CD4-positive, alpha-beta T cell treated with Interleukin-6 at 100 ng/mL for 8 hours (primary cell): Measurements from ENCODE around the gene SARDH.
"Not testable (repeated sequence)": the region's sequence is repeated elsewhere in the genome, so short reads cannot be mapped to it uniquely, and the experiment has no call there.

ENCODE experiments used
- DNase-seq: peaks from one replicate; pipeline ENCODE4 v3.0.0-alpha.2; 2020; ENCODE audit warnings: mixed read lengths, low spot score

SARDH gene

DNA sequence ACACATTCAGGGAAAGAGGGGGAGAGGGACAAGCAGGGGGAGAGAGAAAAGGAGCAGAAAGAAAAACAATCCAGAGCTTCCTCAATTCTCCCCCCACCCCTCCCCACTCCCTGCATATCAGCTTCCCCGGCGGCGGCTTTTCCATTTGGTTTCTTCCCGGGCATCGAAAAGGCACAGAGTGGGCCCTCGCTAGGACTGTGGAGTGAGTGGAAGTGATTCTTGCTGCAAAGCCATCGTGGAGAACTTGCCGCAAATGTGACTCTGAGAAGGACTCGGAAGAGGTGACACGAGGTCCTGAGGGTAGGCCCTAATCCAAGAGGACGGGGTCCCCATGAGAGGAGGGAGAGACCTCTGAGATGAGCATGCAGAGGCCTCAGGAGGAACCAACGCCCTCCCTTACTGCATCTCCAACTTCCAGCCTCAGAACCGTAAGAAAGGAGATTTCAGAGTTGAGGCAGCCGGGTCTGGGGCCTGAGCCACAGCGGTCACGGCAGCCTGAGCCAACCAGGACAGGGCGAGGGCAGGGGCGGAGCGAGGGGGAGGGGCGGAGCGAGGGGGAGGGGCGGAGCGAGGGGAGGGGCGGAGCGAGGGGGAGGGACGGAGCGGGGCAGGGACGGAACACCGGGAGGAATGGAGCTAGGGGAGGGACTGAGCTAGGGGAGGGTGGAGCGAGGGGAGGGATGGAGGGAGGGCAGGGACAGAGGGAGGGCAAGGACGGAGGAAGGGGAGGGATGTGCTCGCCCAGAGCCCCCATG is 21.2 kb upstream of the SARDH start:
- no peak for DNase-seq

DNA sequence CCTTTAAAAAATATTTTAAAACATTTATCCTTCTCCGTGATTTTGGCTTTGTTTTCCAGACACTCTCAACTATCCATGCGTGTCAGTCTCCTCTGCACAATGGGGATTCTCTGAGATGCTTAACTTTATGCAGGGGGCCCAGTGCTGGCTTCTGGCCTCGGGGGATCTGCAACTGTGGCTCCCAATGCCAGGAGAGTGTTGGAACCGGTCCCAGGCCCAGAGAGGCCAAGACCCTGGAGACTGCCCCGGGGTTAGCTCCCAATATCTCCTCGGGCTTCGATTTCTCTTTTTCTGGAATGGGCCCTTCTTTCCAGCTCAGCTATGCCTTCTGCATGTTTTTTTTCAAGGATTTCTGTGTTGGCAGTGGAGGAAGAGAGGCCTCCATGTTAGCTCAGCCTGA is 20.1 kb upstream of the SARDH start:
- no peak for DNase-seq

DNA sequence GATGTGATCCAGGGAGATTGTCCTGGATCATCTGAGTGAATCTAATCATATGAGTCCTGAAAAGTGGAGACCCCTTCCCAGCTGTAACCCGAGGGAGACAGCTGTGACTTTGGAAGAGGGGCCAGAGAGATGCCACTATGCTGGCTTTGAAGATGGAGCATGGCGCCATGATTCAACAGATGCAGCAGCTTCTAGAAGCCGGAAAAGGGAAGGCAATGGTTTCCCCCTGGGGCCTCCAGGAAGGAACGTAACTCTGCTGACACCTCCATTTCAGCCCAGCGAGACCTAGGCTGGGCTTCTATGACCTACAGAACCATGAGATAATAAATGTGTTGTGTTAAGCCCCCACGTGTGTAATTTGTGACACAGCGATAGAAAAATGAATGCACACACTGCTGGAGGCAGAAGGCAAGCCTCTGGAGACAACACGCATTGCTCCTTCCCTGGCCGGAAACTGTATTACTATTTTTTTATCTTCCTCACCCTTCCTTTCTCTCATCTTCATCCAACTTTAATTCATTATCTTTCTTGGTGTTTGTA is 16.6 kb upstream of the SARDH start:
- no peak for DNase-seq

GRCh38 chr9:133754187-133754586 is 16.0 kb upstream of the SARDH start:
- no peak for DNase-seq

DNA sequence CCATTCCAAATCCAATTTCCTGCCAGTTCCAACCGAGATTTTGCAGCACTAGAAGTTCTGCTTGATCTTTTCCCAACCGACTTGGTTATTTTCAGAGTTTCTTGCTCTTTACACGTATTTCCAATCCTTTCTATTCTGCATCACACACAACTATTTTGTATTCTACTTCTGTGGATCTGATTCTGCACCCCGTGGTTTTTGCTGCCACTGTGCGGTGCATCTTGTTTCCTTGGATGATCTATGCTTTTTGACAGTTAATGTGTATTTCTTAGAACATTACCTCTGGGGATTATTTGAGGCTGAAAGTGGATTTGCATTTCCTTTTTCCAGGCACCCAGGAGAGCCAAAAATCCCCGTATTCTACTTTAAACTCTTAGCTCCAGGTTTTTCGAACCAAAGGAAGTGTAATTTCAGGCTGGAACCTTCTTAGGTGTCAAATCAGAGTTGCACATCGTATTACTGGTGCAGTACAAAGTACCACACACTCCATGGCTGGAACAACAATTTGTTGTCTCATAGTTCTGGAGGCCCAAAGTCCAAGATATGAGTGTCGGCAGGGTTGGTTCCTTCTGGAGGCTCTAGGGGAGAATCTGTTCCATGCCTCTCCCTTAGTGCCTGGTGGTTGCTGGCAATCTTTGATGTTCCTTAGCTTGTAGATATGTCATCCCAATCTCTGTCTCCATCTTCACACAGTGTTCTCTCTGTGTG is 14.7 kb upstream of the SARDH start:
- DNase-seq = no peak

DNA sequence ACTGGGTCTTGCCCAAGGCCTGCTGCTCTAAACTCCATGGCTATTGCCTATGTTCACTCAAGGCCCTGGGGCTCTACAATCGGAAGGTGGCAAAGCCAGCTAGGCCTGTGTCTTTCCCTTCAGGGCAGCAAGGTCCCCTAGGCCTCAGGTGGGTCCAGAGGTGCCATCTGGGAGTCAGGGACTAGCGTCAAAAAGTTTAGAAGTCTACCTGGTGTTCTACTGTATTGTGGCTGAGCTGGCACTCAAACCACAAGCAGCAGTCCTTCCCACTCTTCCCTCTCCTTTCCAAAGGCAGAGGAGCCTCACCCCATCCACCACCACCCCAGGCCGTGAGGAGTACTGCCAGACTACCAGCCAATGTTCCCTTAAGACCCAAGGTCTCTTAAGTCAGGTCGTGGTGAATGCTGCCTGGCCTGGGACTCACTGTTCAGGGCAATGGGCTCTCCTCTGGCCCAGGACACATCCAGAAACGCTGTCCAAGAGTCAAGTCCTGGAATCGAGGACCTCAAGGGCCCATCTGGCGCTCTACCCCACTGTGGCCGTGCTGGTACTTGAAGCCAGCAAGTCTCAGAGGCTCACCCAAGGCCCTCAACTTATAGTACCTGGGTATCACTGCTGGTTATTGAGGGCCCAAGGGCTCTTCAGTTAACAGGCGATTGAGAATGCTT is 13.0 kb upstream of the SARDH start:
- DNase-seq = no peak

DNA sequence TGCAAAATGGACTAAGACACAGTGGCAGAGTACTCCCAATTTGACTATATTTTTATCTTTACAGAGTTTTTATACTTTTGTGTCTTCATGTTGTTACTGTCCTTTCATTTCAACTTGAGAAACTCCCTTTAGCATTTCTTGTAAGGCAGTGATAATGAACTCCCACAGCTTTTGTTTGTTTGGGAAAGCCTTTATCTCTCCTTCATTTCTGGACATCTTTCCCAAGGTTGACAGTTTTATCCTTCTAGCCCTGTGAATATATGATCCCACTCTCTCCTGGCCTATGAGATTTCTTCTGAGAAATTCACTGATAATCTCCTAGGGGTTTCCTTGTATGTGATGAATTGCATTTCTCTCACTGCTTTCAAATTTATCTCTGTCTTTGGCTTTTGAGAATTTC is 9.2 kb upstream of the SARDH start:
- DNase-seq = no peak

- DNase-seq = not testable (repeated sequence)
Measured at GRCh38 chr9:133744528-133744927, 6.4 kb upstream of the SARDH start.

DNA sequence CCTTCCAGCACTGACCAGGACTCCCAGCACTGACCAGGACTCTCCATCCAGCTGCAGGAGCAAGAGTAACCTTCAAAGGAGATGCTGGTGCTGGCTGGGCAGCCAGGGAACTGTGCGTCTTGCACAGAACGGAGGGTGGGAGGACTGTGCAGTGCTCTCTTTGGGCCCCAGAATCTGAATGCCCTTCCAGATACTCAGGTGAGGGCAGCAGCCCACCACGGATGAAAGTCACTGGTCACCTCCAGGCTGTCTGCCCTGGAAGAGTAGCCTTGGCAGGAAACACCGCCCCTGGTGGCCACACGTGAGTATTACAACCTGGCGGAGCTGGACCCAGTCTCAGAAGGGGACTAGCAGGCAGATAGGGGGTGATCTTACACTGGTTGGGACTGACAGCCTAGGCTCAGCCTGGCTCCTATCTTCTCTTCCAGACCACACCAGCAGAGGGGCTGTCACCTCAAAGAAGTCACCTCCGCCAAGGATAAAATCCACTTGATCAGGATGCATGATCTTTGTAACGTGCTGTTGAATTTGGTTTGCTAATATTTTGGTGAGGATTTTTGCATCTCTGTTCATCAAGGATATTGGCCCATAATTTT is 4.8 kb upstream of the SARDH start:
- DNase-seq = peak; percentile 70

DNA sequence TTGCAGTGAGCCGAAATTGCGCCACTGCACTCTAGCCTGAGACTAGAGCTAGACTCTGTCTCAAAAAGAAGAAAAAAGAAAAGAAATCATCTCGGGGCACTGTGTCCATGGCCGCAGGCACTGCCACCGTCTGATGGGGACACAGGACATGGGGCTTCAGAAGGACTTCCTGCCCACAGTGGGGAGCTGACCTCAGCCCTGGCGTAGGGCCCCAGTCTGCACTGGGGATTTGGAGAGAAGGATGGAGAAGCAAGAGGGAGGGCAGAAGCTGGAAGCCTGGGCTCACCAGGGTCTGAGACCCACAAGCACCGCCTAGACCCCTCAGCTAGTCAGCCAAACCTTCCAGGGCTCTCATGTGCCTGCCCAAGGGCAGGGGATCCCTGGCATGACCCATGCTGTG is 4.1 kb upstream of the SARDH start:
- DNase-seq = no peak

DNA sequence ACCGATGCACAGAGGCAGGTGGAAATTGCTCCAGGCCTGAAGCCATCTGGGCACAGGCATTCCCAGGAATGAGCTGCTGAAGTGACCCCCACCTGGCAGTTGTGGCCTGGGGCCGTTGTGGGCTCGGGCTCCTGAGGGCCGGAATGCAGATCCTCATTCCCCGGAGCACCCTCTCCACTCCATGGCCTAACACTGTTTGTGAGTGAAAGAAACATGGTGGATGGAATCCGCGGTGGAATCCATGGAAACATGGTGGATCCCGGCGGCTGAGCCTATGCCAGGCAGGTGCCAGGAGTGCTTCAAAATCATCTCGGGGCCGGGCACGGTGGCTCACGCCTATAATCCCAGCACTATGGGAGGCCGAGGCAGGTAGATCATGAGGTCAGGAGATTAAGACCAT is 3.6 kb upstream of the SARDH start:
- no peak for DNase-seq

- DNase-seq = no peak
Measured at GRCh38 chr9:133740911-133741310, 2.8 kb upstream of the SARDH start.

DNA sequence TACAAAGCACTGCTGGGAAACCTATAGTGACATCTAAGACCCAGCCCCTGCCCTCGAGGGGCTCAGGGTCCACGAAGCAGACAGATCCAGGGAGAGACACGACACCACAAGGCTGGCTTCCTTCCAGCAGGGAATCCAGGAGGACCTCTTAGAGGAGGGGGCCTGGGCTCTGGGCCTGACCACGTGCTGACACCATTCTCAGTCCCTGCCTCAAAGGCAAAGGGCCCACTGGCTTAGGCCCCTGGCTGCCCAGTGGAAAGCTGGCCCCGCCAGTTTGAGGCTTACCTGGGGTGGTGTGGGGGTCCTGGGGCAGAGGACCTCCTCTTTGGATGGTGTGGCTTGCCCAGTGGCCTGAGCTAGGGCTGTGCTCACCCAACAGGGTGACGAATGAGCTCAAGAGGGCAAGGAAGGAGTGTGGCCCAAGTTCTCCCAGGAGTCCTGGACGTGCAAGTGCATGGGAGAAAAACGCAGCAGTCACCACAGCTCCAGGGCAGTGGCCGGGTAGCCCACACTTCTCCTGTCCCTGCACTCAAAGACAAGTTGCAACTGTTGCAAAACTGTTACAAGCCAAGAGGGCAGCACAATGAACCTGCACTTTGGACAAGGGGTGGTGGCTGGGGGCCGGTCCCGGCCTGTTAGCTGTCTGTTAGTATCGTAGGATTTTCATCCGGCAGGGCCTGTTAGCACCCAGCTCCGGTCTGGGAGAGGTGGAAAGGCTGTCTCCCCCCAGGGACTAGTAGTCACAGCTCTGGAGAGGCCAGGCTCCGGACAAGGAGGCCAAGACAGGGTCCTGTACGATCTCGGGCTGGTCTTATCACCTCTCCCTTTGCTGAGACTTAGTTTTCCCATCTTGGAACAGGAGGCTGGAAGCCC is 1.5 kb upstream of the SARDH start:
- no peak for DNase-seq

DNA sequence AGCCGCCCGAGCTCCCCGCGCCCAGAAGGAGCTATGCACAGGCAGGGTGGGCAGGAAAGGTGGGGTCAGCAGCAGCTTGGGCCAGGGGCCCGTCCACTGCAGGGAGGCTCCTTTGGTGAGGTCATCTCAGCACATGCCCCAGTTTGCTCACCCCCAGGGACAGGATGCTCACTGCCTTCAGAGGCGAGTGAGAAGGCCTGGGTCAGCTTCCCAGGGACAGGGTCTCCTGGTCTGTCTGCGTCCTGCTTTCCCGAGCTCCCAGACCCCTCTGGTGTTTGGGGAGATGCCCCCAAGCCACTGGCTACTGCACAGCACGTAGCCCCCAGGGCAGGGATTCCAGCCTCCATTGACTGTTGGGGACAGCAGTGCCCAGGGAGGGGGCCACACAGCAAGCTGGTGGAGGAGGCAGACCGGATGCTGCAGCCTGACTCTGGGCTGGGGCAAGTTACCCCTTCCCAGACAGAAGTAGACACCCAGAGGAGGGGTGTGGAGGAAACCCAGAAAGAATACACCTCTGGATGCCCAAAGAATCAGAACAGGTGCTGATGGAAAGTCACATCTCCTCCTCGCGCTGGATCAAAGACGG is 581 bp upstream of the SARDH start:
- DNase-seq = no peak

DNA sequence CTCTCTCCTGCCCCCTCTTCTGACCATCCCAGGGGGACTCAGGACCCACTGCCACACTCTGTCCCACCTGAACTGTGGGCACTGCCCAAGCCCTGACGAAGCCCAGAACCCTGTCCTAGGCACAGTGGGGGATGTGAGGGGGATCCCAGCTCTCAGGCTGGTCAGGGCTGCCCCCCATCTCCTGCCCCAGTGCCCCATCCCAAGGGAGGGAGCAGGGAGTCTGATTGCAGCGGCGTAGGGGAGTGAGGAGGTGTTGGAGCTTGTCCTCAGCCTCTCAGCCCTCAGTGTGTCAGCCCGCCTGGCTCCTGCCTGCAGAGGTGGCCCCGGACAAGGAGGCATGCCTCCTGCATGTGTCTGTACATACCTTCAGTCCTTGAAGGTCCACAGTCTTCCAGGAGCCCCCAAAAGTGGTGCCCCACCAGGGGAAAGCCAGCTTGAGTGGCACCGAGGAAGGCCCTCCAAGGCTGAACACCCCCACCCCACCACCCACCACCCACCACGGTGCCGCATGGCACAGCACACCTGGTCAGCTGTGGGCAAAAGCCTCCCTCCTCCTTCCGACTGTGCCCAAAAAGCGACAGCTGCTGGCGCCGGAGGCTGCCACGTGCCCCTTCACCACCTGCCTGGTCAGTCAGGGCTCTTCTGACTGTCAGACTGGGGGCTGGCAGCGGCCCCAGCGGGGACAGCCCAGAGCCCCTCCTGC is 930 bp downstream of the SARDH start:
- DNase-seq = no peak

DNA sequence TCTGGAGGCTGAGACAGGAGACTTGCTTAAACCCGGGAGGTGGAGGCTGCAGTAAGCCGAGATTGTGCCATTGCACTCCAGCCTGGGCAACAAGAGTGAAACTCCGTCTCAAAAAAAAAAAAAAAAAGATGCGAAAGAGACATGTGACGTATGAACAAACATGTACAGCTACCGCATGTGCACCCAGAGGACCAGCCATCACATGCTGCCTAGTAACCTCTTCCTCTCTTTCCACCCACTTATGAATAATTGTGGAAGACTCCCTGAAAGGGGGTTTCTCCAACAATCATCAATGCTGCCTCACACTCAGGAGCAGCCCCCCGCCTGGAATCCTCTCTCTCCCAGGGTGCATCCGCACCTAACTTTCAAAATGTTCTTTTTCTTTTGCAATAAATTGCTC is 2.2 kb downstream of the SARDH start:
- DNase-seq = no peak

DNA sequence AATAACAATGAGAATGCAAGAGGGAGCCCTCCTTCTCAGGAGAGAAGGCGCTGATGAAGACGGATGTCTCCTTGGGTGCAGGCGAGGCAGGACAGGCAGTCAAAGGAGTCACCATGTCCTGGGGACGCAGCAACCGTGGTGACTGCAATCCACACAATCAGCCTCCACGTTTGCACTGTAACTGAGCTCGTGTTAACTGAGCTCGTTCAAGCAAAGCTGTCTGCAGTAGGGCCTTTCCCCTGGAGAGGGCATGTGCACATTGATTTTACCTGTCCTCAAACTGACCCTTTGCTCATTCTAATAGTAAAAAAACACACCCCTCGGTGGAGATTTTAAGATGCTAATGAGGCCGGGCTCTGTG is 2.8 kb downstream of the SARDH start:
- DNase-seq = no peak

- no peak for DNase-seq
Measured at GRCh38 chr9:133734590-133735414, 3.4 kb downstream of the SARDH start.

DNA sequence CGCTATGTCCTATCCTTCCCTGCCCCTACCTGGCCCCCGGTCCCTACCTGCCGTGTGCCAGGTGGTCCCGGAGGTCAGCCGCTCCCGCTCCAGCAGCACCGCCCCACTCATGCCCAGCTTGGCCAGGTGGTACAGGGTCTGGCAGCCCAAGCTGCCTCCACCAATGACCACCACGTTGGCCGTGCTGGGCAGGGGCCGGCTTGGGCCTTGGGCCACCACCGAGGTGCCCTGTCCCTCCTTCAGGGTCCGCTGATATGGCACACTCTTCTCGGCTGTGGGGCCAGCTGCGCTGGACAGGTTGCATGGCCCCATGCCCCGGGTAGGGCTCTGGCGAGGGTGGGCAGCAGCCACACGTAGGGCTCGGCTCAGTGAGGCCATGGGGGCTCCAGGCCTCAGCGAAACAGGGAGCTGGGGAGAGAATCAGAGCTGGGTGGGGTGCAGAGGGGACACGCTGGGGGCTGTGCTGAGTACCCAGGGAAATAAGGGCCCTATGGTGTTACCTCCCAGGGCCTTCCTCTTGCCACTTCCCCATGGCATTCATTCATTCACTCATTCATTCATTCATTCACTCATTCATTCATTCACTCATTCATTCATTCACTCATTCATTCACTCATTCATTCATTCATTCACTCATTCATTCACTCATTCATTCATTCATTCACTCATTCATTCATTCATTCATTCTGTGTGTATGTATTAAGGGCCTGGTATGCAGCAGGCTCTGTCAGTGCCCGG is 4.2 kb downstream of the SARDH start:
- DNase-seq = no peak
